ENCODE measurements around the gene PDX1.

The PDX1 gene

GRCh38 chr13:27919934-27920676 is at the start of gene PDX1:
PDX1 (plus strand) TSS chr13:27920000; CDS start chr13:27920139, 139 bp downstream.
- ChIA-PET CTCF (interaction anchor here (0.6 to 1.3 kb wide), 5 partner anchors 20 to 1125 kb away, joined by 3 to 5 read pairs (median 4); no protein-coding TSS in a partner anchor), POLR2A (ENCODE audit: low non-redundant PET) (interaction anchor here (0.6 kb wide), 1 partner anchor 465 kb away, joined by 4 read pairs; no protein-coding TSS in a partner anchor)
- no peak within 1 kb of the TSS for H3K27ac ChIP-seq
- no peak for DNase-seq (ENCODE audit: low spot score)
- TF ChIP-seq, protein P1, sequence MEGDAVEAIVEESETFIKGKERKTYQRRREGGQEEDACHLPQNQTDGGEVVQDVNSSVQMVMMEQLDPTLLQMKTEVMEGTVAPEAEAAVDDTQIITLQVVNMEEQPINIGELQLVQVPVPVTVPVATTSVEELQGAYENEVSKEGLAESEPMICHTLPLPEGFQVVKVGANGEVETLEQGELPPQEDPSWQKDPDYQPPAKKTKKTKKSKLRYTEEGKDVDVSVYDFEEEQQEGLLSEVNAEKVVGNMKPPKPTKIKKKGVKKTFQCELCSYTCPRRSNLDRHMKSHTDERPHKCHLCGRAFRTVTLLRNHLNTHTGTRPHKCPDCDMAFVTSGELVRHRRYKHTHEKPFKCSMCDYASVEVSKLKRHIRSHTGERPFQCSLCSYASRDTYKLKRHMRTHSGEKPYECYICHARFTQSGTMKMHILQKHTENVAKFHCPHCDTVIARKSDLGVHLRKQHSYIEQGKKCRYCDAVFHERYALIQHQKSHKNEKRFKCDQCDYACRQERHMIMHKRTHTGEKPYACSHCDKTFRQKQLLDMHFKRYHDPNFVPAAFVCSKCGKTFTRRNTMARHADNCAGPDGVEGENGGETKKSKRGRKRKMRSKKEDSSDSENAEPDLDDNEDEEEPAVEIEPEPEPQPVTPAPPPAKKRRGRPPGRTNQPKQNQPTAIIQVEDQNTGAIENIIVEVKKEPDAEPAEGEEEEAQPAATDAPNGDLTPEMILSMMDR (conservative IDR thresholded peaks at IDR 0.05; ENCODE audit: low read depth) = no peak

DNA sequence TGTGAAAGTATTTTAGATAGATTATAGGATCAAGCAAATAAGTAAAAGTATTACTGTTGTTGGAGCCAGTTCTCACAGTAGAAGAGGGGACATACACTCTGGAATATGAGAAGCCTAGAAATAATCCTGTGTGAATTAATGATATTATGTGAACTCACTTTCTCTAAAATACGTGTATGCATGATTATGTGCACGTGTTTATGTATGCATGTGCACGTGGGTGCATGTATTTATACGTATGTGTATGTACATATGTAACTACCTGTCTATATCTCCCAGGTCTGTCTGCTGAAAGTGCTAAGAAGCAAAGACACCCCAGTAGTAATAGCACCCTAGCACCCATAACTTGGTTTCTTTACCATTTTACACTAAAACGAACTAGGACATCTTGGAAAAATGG is 41.5 kb upstream of the PDX1 start:
- no peak for DNase-seq (ENCODE audit: low spot score)
- TF ChIP-seq, protein P1 (conservative IDR thresholded peaks at IDR 0.05; ENCODE audit: low read depth) = no peak
- POLR2A ChIA-PET (ENCODE audit: low non-redundant PET) = no interaction called here
- CTCF ChIA-PET = no interaction called here
- H3K27ac ChIP-seq = no peak overlapping the region

GRCh38 chr13:27889471-27889870 is 30.3 kb upstream of the PDX1 start:
- H3K27ac ChIP-seq = no peak overlapping the region
- CTCF ChIA-PET = interaction anchor here (0.6 to 1.1 kb wide), 3 partner anchors 14 to 697 kb away, joined by 3 read pairs; no protein-coding TSS in a partner anchor
- POLR2A ChIA-PET (ENCODE audit: low non-redundant PET) = no interaction called here
- TF ChIP-seq, protein P1 (conservative IDR thresholded peaks at IDR 0.05; ENCODE audit: low read depth) = no peak
- no peak for DNase-seq (ENCODE audit: low spot score)

DNA sequence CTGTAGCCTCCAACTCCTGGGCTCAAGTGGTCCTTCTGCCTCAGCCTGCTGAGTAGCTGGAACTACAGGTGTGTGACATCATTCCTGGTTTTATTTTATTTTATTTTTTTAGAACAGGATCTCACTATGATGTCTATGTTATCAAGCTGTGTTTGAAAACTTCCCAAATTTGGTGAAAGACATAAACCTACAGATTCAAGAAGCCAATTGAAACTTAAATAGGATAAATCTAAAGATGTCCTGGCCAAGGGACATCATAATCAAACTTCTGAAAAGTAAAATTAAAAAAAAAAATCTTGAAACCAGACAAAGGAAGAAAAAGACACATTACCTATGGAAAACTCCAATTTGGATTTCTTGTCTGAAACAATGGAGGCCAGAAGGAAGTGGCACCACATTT is 23.1 kb upstream of the PDX1 start:
- POLR2A ChIA-PET (ENCODE audit: low non-redundant PET) = no interaction called here
- CTCF ChIA-PET = interaction anchor here (0.6 kb wide), 1 partner anchor 462 kb away, joined by 3 read pairs; no protein-coding TSS in a partner anchor

DNA sequence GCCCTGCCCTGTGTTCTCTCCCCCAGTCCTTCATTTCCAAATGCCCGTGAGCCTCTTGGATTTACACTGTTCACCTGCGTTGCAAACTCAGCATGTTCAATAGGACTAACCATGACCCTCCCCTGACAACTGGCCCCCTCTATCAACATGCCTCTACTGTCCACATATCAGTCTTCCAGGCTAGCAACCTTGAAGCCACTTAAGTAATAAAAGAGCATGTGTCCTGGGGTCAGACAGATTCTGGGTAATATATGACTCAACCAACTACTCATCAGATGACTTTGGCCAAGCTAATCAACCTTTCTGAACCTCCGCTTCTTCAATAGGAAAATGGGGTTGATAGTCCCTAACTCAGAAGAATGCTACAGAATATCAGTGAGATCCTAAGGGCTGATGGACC is 15.1 kb upstream of the PDX1 start:
- H3K27ac ChIP-seq = no peak overlapping the region
- DNase-seq (ENCODE audit: low spot score) = no peak
- POLR2A ChIA-PET (ENCODE audit: low non-redundant PET) = no interaction called here
- CTCF ChIA-PET = no interaction called here
- TF ChIP-seq, protein P1 (conservative IDR thresholded peaks at IDR 0.05; ENCODE audit: low read depth) = no peak

More for the DNA sequence above, 23.1 kb upstream of the PDX1 start:
- H3K27ac ChIP-seq = no peak overlapping the region
- DNase-seq (ENCODE audit: low spot score) = no peak
- TF ChIP-seq, protein P1 (conservative IDR thresholded peaks at IDR 0.05; ENCODE audit: low read depth) = no peak

GRCh38 chr13:27905650-27906049 is 14.2 kb upstream of the PDX1 start:
- ChIA-PET CTCF (interaction anchor here (0.6 to 0.7 kb wide), 2 partner anchors 40 to 995 kb away, joined by 3 to 4 read pairs; no protein-coding TSS in a partner anchor), POLR2A (ENCODE audit: low non-redundant PET) (no interaction called here)
- DNase-seq (ENCODE audit: low spot score) = no peak
- TF ChIP-seq, protein P1 (conservative IDR thresholded peaks at IDR 0.05; ENCODE audit: low read depth) = no peak
- H3K27ac ChIP-seq = no peak overlapping the region
